Neuron (in vitro differentiated cells): ENCODE measurements around the gene PPP3CA.

Source experiments
- H2AFZ ChIP-seq: one replicate; pipeline ENCODE4 v1.6.1; 2013; ENCODE audit warnings: low read depth, mild to moderate bottlenecking, inconsistent platforms, low read length, moderate library complexity
- H3K27me3 ChIP-seq: one replicate; pipeline ENCODE4 v1.6.1; 2013; ENCODE audit warnings: low read length; ENCODE audit not compliant: insufficient read depth
- H3K36me3 ChIP-seq: one replicate; pipeline ENCODE4 v1.6.1; 2013; ENCODE audit warnings: low read length; ENCODE audit not compliant: insufficient read depth
- H3K4me1 ChIP-seq: one replicate; pipeline ENCODE4 v1.6.1; 2013; ENCODE audit warnings: low read length; ENCODE audit not compliant: insufficient read depth
- H3K4me3 ChIP-seq: 2 replicates; pipeline ENCODE4 v1.5.1; 2013; ENCODE audit warnings: mild to moderate bottlenecking, low read length, moderate library complexity
- H3K9me3 ChIP-seq: one replicate; pipeline ENCODE4 v1.6.1; 2013; ENCODE audit warnings: low read length

PPP3CA gene

DNA sequence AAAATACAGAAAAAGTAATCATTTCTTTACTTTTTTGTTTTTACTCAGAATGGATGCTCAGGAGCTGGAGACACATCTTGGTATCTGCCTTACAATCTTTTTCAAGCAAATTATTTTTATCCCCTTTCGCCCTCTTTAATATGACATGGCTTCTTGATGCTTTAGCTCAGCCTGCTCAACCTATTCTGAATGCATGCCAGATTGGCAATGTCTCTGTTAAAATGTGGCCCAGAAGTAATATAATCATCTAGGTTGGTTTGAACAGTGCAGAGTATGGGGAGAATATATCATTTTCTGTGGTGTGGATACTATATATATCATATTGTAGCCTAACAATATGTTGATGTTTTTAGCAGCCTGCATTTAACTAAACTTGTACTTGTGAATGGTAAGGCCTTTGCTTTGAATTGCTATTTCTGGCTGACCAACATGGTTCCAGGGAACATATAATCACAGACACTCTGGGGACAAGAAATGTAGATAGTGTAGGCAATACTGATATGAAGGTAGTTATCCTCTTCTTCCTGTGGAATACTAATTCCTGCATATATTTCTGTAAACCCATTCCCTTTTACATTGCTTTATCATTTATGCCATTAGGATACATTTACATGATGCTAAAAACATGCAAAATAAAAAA is 282.7 kb downstream of the PPP3CA start:
- H3K27me3 ChIP-seq: no peaks in the 10 kb centered on the region
- H3K4me1 ChIP-seq: peaks cover 23% of the 10 kb centered on the region
- H2AFZ ChIP-seq: no peak overlapping the region
- H3K36me3 ChIP-seq: no peaks in the 10 kb centered on the region
- no peak overlapping the region for H3K4me3 ChIP-seq
- no peaks in the 10 kb centered on the region for H3K9me3 ChIP-seq

DNA sequence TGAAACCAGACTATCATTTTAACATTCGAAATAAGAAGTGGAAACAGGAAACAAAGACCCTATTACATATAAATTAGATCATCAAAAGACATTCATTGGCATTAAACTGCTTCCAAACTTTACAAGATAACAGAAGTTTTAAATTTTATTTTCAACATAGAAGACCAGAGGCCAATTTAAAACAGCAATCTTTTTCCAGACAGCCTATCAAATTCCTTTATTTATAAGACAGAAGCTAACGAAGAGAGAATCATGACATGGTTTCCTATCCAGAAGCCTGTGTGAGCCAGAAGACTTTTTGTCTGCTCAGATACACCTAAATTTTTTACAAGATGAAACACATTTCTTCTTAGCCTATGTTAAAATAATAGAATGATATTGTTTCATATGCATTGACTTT is 291.9 kb downstream of the PPP3CA start:
- H3K9me3 ChIP-seq: no peaks in the 10 kb centered on the region
- no peaks in the 10 kb centered on the region for H3K27me3 ChIP-seq
- H2AFZ ChIP-seq: no peak overlapping the region
- H3K36me3 ChIP-seq: no peaks in the 10 kb centered on the region
- H3K4me3 ChIP-seq: no peak overlapping the region
- peaks cover 8% of the 10 kb centered on the region for H3K4me1 ChIP-seq

DNA sequence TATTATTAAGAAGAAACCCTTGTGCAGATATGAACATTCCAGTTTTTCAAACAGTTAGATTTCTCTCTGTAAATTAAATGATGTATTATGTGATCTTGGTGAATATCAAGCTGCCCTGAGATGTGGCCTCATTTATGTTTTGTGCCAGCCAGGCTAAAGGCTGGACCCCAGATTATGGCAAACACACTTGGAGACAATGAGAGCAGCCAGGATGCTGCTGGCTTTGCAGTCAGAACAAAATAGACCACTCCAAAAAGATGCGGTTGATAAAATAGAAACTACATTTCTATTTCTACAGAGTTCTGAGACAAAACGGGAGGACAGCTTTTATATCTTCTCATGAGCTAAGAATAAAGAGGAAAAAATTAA is 296.5 kb downstream of the PPP3CA start:
- H3K4me3 ChIP-seq: no peak overlapping the region
- no peak overlapping the region for H2AFZ ChIP-seq
- no peaks in the 10 kb centered on the region for H3K36me3 ChIP-seq
- no peaks in the 10 kb centered on the region for H3K27me3 ChIP-seq
- H3K4me1 ChIP-seq: peaks cover 12% of the 10 kb centered on the region
- H3K9me3 ChIP-seq: no peaks in the 10 kb centered on the region

DNA sequence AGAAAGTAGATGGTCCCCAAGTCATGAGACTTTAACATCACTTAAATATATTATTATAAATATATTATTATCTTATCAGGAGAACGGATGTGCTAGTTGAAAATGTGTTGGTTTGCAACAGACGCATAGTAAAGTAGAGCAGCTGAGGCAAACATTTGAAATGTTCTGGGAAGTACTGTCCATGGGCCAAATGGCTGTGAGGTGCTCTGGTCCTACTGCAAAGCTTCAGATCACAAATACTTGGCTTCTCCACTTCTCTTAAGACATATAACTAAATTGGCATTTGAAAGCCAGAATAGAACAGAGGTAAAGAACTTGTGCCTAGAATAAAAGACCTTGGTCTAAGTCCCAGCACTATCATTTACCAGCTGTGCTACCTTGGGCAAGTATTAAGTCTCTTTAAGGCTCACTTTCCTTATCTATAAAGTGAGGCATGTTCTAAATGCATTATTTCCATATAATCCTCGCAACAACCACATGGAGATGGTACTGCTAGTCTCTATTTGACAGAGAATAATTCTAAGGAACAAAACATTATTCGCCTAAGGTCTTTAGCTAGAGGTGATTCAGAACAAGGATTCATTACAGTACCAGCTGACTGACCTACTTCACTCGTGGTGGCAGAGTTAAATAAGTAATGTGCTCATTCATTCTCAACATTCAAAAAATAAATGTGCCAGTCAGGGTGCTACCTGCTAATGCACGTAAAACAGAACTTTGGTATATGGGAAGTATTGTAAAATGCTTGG is 297.1 kb downstream of the PPP3CA start:
- Histone ChIP-seq H3K27me3 (no peaks in the 10 kb centered on the region), H3K4me1 (peaks cover 12% of the 10 kb centered on the region), H3K36me3 (no peaks in the 10 kb centered on the region), H2AFZ (no peak overlapping the region), H3K9me3 (no peaks in the 10 kb centered on the region), H3K4me3 (no peak overlapping the region)

DNA sequence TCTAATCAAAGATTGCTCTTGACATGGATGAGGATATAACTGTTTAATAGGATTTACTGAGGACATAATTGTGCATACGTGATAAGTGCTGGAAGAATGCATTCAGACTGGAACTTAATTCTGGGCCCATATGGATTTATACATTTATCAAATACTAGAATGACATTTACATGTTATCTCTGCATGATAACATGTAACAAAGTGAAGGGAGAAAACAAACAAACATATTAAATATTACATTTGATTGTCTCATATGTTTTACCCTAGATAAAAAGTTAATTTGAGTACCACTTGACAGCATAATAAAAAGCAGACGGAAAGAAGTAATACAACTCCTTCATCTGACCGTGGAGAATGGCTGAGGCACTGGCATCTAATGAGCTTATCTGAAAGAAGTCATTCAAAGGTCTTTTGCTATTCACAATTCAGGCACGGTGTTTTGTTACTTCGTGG is 297.8 kb downstream of the PPP3CA start:
- Histone ChIP-seq H3K9me3 (no peaks in the 10 kb centered on the region), H2AFZ (no peak overlapping the region), H3K4me3 (no peak overlapping the region)

DNA sequence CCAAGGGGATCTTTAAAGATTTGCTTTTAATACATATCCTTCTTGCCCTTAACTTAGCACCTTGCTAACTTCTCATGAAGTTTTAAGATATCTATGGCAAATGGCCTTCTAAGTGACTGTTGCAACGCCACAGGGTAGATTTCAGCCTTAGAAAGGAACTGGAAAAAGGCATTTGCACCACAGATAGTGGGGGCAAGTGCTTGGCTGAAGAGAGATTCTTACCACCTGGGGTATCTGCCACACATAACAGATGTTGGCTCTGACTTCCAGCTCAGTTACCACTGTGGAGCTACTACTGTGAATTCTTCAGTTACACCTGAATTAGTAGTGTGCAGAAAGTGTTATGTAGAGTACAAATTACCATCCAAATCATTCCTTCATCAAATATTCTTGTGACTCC is 302.6 kb downstream of the PPP3CA start:
- no peaks in the 10 kb centered on the region for H3K9me3 ChIP-seq
- H2AFZ ChIP-seq: no peak overlapping the region
- no peak overlapping the region for H3K4me3 ChIP-seq
- H3K27me3 ChIP-seq: no peaks in the 10 kb centered on the region
- no peaks in the 10 kb centered on the region for H3K36me3 ChIP-seq
- peaks cover 3% of the 10 kb centered on the region for H3K4me1 ChIP-seq

More for the DNA sequence above, 297.8 kb downstream of the PPP3CA start:
- no peaks in the 10 kb centered on the region for H3K27me3 ChIP-seq
- H3K36me3 ChIP-seq: no peaks in the 10 kb centered on the region
- H3K4me1 ChIP-seq: peaks cover 12% of the 10 kb centered on the region

DNA sequence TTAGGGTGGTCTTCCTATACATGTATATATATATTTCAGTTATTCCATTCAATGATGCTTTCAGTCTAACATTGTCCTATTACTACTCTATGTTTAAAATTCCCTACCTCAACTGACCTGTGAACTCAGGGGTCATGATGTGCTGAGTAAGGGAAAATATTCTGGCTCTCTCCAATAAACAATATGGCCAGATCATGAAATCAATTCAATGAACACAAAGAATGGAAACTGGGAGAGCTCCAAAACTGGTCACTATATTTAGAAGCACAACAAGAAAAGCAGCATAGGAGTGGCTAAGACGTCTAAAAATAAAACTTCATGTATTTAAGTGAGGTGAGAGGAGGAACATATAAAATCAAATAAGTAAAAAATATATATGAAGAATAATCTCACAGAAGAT is 304.5 kb downstream of the PPP3CA start:
- H3K9me3 ChIP-seq: no peaks in the 10 kb centered on the region
- H3K36me3 ChIP-seq: no peaks in the 10 kb centered on the region
- no peaks in the 10 kb centered on the region for H3K4me1 ChIP-seq
- no peak overlapping the region for H3K4me3 ChIP-seq
- no peaks in the 10 kb centered on the region for H3K27me3 ChIP-seq
- no peak overlapping the region for H2AFZ ChIP-seq

DNA sequence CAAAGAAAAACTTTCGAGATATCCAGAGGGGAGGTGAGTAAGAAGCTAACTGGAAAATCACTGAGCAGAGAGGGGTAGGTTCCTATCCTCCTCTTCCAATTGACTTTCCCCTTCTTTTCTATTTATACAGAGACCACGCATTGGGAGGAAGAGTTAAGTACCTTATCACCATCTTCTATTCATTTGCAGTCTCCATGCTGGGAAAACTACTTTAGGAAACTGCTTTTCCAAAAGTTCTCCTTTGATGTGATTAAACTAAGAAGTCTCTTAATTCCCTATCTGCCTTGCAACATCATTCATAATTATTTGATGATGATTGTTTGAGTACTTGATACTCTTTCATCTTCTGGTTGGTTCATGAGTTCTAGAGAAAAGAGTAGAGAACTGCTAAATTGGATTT is 306.6 kb downstream of the PPP3CA start:
- H3K4me3 ChIP-seq: no peak overlapping the region
- no peaks in the 10 kb centered on the region for H3K4me1 ChIP-seq

DNA sequence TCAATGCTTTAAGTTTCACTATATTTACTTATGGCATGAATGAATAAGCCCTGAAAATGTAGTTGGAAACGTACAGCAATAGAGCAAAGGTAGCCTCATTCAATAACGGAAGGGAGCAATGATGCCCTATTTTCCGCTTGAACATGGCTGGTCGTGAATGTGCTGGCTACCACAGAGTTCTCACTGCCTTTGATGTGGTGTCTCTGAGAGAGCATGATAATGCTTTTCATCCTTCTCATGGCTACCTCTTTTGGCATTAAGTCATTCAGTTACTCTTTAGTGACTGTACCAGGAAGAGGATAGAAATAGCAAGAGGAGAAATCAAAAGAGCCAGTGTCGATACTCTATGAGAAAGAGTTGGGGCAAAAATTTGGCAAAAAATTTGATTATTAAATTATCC is 308.0 kb downstream of the PPP3CA start:
- Histone ChIP-seq H3K4me1 (no peaks in the 10 kb centered on the region), H3K36me3 (no peaks in the 10 kb centered on the region), H3K9me3 (no peaks in the 10 kb centered on the region), H2AFZ (no peak overlapping the region), H3K27me3 (no peaks in the 10 kb centered on the region), H3K4me3 (no peak overlapping the region)

More for the DNA sequence above, 306.6 kb downstream of the PPP3CA start:
- H3K36me3 ChIP-seq: no peaks in the 10 kb centered on the region
- no peak overlapping the region for H2AFZ ChIP-seq
- H3K9me3 ChIP-seq: no peaks in the 10 kb centered on the region
- H3K27me3 ChIP-seq: no peaks in the 10 kb centered on the region

DNA sequence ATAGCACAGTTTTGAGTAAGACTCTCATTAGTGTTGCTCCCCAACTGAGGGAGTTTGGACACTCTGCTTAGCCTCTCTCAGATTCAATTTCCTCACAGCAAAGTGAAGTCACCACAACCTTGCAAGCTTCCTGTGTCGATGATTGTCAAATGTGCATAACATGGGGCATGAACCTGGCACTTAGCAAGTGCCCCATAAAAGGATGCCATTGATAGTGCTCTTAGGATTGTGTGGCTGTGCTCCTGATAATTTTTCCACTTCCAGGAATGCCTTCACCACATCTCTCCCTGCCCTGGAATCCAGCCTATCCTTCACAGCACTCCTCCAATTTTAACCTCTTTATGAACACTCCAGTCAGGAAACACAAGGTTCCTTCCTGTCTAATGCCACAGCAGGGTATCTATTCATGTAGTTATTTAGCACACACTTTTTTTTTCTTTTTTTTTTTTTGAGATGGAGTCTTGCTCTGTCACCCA is 309.4 kb downstream of the PPP3CA start:
- no peaks in the 10 kb centered on the region for H3K4me1 ChIP-seq
- no peaks in the 10 kb centered on the region for H3K36me3 ChIP-seq
- H3K27me3 ChIP-seq: no peaks in the 10 kb centered on the region
- no peak overlapping the region for H2AFZ ChIP-seq
- H3K9me3 ChIP-seq: no peaks in the 10 kb centered on the region
- H3K4me3 ChIP-seq: no peak overlapping the region

DNA sequence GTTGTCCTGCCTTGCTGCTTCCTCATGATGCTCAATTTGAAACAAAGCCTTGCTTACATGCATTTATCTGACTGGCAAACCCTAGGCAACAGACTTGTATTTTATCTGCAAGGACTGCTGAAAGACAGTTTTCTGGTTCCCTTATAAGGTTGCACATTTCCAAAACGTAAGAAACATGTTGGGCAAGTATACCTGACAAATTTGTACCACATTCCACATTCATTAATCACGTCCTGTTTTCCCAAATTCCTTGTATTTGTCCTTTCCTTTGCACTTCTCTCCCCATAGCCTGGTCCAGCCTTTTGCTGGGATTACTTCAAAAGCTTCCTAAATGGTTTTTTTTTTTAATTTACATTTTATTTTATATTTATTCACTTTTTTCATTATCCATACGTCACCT is 310.1 kb downstream of the PPP3CA start:
- Histone ChIP-seq H3K4me3 (no peak overlapping the region), H3K9me3 (no peaks in the 10 kb centered on the region), H2AFZ (no peak overlapping the region), H3K4me1 (peaks cover 6% of the 10 kb centered on the region), H3K36me3 (no peaks in the 10 kb centered on the region), H3K27me3 (no peaks in the 10 kb centered on the region)

DNA sequence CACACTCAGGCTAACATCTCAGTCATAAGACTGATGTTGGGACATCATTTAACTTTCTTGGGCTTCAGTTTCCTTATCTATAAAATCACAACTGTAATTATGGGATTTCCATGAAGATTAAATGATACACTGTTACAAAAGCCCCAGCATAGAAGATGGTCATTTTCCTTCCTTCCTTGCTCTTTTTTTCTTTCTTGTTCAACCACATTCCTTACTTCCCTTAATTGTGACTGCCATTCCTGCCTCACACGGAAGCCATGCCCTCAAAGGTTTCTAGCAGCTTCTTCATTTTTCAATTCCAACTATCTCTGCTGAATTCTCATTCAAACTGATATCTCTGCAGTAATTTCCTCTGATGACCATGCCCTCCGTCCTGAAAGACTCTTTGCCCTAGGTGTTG is 311.8 kb downstream of the PPP3CA start:
- Histone ChIP-seq H2AFZ (no peak overlapping the region), H3K9me3 (no peaks in the 10 kb centered on the region), H3K27me3 (no peaks in the 10 kb centered on the region), H3K4me1 (peaks cover 15% of the 10 kb centered on the region), H3K4me3 (no peak overlapping the region), H3K36me3 (no peaks in the 10 kb centered on the region)

DNA sequence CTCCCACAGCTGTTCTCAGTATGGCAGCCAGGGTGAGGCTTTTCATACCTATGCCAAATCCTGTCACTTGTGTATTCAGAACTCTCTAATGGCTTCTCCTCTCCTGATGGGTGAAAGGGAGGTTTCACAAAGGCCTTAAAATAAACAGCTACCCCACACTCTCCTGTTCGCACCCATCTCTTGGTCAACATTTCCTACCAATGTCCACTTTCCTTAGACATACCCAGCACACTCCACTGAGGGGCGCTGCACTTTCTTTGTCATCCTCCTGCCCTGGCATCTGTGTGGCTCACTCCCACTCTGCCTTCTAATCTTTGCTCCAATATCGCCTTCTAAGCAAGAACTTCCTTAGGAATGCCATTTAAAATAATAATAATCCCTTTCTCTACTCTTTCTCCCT is 313.3 kb downstream of the PPP3CA start:
- Histone ChIP-seq H3K9me3 (no peaks in the 10 kb centered on the region), H3K36me3 (no peaks in the 10 kb centered on the region), H3K27me3 (no peaks in the 10 kb centered on the region), H2AFZ (no peak overlapping the region), H3K4me3 (no peak overlapping the region), H3K4me1 (peaks cover 15% of the 10 kb centered on the region)
